Smooth muscle cell (in vitro differentiated cells): ENCODE data around the gene ATP5MK. TPM values are rescaled to one million over a fixed set of nuclear protein-coding genes. Genes with fewer than 3 reads are reported as not detected.

Experiments used
- DNase-seq: peaks from one replicate; lab custom pipeline; 2025; ENCODE audit not compliant: unreplicated experiment; lab: John Stamatoyannopoulos, UW
- H2AFZ ChIP-seq: fragments of 200-600 bp; sonication (generic); 2 replicates; pipeline ENCODE4 v1.6.0; 2016; ENCODE audit warnings: antibody characterized with exemption, low read depth, mild to moderate bottlenecking
- H3F3A ChIP-seq: fragments of 200-600 bp; sonication (generic); 2 replicates; pipeline ENCODE4 v1.6.0; 2017; ENCODE audit warnings: antibody characterized with exemption, low read depth
- H3K27ac ChIP-seq: fragments of 200-600 bp; sonication (generic); 2 replicates; pipeline ENCODE4 v1.5.1; 2016; ENCODE audit warnings: low read depth, mild to moderate bottlenecking
- H3K27me3 ChIP-seq: fragments of 200-600 bp; sonication (generic); 2 replicates; pipeline ENCODE4 v1.6.1; 2016; ENCODE audit warnings: low read depth, mild to moderate bottlenecking
- H3K36me3 ChIP-seq: fragments of 200-600 bp; sonication (generic); 2 replicates; pipeline ENCODE4 v1.5.1; 2016; ENCODE audit warnings: low read depth
- H3K4me1 ChIP-seq: fragments of 200-600 bp; sonication (generic); 2 replicates; pipeline ENCODE4 v1.5.1; 2016; ENCODE audit warnings: low read depth
- H3K4me2 ChIP-seq: fragments of 200-600 bp; sonication (generic); 2 replicates; pipeline ENCODE4 v1.6.0; 2016; ENCODE audit warnings: mild to moderate bottlenecking
- H3K4me3 ChIP-seq: fragments of 200-600 bp; sonication (generic); 2 replicates; pipeline ENCODE4 v1.5.1; 2016; ENCODE audit warnings: mild to moderate bottlenecking
- H3K79me2 ChIP-seq: fragments of 200-600 bp; sonication (generic); 2 replicates; pipeline ENCODE4 v1.6.0; 2016; ENCODE audit warnings: low read depth, mild to moderate bottlenecking
- H3K9ac ChIP-seq: fragments of 200-600 bp; sonication (generic); 2 replicates; pipeline ENCODE4 v1.6.0; 2016; ENCODE audit warnings: low read depth
- H3K9me3 ChIP-seq: fragments of 200-600 bp; sonication (generic); replicated peaks from 2 replicates; pipeline ENCODE4 v1.5.1; 2016; ENCODE audit warnings: low read depth
- H4K20me1 ChIP-seq: fragments of 200-600 bp; sonication (generic); 2 replicates; pipeline ENCODE4 v1.6.0; 2016; ENCODE audit warnings: low read depth
- WGBS: methylation state at CpG from one replicate; pipeline ENCODE4 v1.1.7; 2016; ENCODE audit warnings: low lambda C conversion rate; 5-methylcytosine and 5-hydroxymethylcytosine counted together
- polyA plus RNA-seq: library from polyadenylated mRNA; unstranded; fragments of >200 nt; fragmentation: Nextera tagmentation; extraction: Ambion mirVana; gene quantifications from 2 replicates; pipeline ENCODE4 v1.2.1, GENCODE V29; 2016
- total RNA-seq: library from RNA; depleted of rRNA; stranded (reverse); fragments of >200 nt; gene quantifications from 2 replicates; pipeline ENCODE4 v1.2.3, GENCODE V29; 2014
- TF ChIP-seq, protein P1 (sequence below): fragments of 200-600 bp; sonication (generic); IDR thresholded peaks from 2 replicates; pipeline ENCODE4 v1.5.1; 2017; ENCODE audit warnings: borderline replicate concordance, mild to moderate bottlenecking, antibody characterized with exemption; ENCODE audit not compliant: insufficient read depth, poor library complexity, severe bottlenecking

The ATP5MK gene
- total and polyA plus RNA-seq, 2 experiments from 2014 or later = 527 to 1,249 TPM

DNA sequence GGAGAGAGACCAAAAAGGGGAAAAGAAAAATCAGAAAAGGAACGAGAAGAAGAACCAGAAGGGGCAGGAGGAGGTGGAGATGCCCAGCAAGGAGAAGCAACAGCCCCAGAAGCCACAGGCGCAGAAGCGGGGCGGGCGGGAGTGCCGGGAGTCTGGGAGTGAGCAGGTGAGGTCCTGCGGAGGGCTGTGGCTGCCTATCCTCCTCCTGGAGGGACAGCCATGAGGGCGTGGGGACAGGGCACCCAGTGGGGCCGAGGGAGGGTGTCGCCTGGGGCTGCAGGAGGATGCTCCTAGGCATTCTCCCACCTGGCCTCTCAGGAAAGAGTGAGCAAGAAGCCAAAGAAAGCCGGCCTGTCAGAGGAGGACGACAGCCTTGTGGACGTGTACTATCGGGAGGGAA lies 44.1 kb upstream of the ATP5MK start:
- H3K4me3 ChIP-seq = no peak overlapping the region
- no peak overlapping the region for H3K4me2 ChIP-seq
- H3F3A ChIP-seq = peaks cover 6% of the 10 kb centered on the region
- 98% methylated on average over 14 of the region's 14 CpGs for WGBS
- H3K9ac ChIP-seq = no peak overlapping the region
- H3K9me3 ChIP-seq = no peaks in the 10 kb centered on the region
- H3K27me3 ChIP-seq = no peaks in the 10 kb centered on the region
- no peaks in the 10 kb centered on the region for H3K4me1 ChIP-seq
- no peak overlapping the region for H3K27ac ChIP-seq
- DNase-seq = no peak
- H3K79me2 ChIP-seq = no peaks in the 10 kb centered on the region
- peaks cover 7% of the 10 kb centered on the region for H3K36me3 ChIP-seq
- H4K20me1 ChIP-seq = peaks cover 3% of the 10 kb centered on the region
- TF ChIP-seq, protein P1, sequence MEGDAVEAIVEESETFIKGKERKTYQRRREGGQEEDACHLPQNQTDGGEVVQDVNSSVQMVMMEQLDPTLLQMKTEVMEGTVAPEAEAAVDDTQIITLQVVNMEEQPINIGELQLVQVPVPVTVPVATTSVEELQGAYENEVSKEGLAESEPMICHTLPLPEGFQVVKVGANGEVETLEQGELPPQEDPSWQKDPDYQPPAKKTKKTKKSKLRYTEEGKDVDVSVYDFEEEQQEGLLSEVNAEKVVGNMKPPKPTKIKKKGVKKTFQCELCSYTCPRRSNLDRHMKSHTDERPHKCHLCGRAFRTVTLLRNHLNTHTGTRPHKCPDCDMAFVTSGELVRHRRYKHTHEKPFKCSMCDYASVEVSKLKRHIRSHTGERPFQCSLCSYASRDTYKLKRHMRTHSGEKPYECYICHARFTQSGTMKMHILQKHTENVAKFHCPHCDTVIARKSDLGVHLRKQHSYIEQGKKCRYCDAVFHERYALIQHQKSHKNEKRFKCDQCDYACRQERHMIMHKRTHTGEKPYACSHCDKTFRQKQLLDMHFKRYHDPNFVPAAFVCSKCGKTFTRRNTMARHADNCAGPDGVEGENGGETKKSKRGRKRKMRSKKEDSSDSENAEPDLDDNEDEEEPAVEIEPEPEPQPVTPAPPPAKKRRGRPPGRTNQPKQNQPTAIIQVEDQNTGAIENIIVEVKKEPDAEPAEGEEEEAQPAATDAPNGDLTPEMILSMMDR = no peak
- no peak overlapping the region for H2AFZ ChIP-seq

- TF ChIP-seq, protein P1 = no peak
- Histone ChIP-seq H4K20me1 (peaks cover 3% of the 10 kb centered on the region), H3K9ac (no peak overlapping the region), H3K4me3 (no peak overlapping the region), H3F3A (peaks cover 6% of the 10 kb centered on the region), H3K79me2 (no peaks in the 10 kb centered on the region), H3K27ac (no peak overlapping the region), H3K4me2 (no peak overlapping the region), H3K4me1 (no peaks in the 10 kb centered on the region), H2AFZ (no peak overlapping the region), H3K36me3 (peaks cover 8% of the 10 kb centered on the region), H3K9me3 (no peaks in the 10 kb centered on the region), H3K27me3 (no peaks in the 10 kb centered on the region)
- no peak for DNase-seq
- WGBS = over 99% methylated on average over 4 of the region's 4 CpGs
These were observed 43.5 kb upstream of the ATP5MK start for GRCh38 chr10:103439776-103440175.

- TF ChIP-seq, protein P1 = no peak
- no peak overlapping the region for H3K4me2 ChIP-seq
- no peaks in the 10 kb centered on the region for H3K27me3 ChIP-seq
- no peaks in the 10 kb centered on the region for H3K4me1 ChIP-seq
- peaks cover 23% of the 10 kb centered on the region for H3K36me3 ChIP-seq
- H3K27ac ChIP-seq = no peak overlapping the region
- peaks cover 3% of the 10 kb centered on the region for H4K20me1 ChIP-seq
- H3F3A ChIP-seq = no peaks in the 10 kb centered on the region
- no peak overlapping the region for H3K4me3 ChIP-seq
- no peak overlapping the region for H2AFZ ChIP-seq
- WGBS = 96% methylated on average over 2 of the region's 2 CpGs
- H3K79me2 ChIP-seq = no peaks in the 10 kb centered on the region
- H3K9me3 ChIP-seq = no peaks in the 10 kb centered on the region
- H3K9ac ChIP-seq = no peak overlapping the region
- no peak for DNase-seq
These were observed 37.6 kb upstream of the ATP5MK start for GRCh38 chr10:103433858-103434257.

DNA sequence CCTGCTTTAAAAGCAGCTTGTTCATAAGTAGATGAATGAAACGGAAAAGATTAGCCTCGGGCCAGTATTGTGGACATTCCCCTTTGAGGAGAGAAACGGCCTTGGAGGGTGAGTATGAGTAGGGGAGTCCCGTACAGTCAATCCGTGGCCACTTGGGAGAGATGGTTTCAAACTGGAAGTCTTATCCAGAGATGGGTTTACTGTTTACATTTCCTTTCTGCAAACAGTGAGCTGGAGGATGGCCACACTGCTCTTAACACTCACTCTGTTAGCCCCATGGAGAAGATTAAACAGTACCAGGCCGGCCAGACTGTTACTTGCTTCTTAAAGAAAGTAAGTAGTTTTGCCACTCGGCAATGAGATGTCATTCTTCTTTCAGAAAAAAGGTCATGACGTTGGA lies 35.6 kb upstream of the ATP5MK start:
- Histone ChIP-seq H3K27me3 (no peaks in the 10 kb centered on the region), H3K4me2 (no peak overlapping the region), H4K20me1 (peaks cover under 1% of the 10 kb centered on the region), H3F3A (no peaks in the 10 kb centered on the region), H3K27ac (no peak overlapping the region), H3K4me1 (no peaks in the 10 kb centered on the region), H3K36me3 (peaks cover 28% of the 10 kb centered on the region), H3K4me3 (no peak overlapping the region), H2AFZ (no peak overlapping the region), H3K9ac (no peak overlapping the region), H3K79me2 (no peaks in the 10 kb centered on the region), H3K9me3 (no peaks in the 10 kb centered on the region)
- DNase-seq = no peak
- WGBS = 87% methylated on average over 8 of the region's 8 CpGs
- TF ChIP-seq, protein P1 = no peak
